Thoracic aorta (tissue), 2 donors: ENCODE measurements around the gene ANKFN1. TPM values are rescaled to one million over a fixed set of nuclear protein-coding genes. Genes with fewer than 3 reads are reported as not detected.

ENCODE experiments used
- ATAC-seq: fragments of 150-250 bp; one replicate; pipeline ENCODE4 v1.8.0; 2017; ENCODE audit warnings: low read depth; ENCODE audit not compliant: insufficient number of reproducible peaks, low FRiP score
- DNase-seq: peaks from one replicate; pipeline ENCODE4 v3.0.0-alpha.2; 2020; ENCODE audit warnings: low spot score
- H3K27ac ChIP-seq, 2 donors: fragments of 200-600 bp; sonication (generic); 1 replicate in 1 of 2; 2 replicates in 1 of 2; pipeline ENCODE4 v1.5.1; 2016; ENCODE audit warnings: mild to moderate bottlenecking in 2 of 2, moderate library complexity in 2 of 2
- H3K27me3 ChIP-seq: fragments of 200-600 bp; sonication (generic); replicated peaks from 2 replicates; pipeline ENCODE4 v1.6.0; 2016; ENCODE audit warnings: mild to moderate bottlenecking; ENCODE audit not compliant: insufficient read depth
- H3K36me3 ChIP-seq: fragments of 200-600 bp; sonication (generic); one replicate; pipeline ENCODE4 v1.5.1; 2016
- H3K4me1 ChIP-seq, 2 donors: fragments of 200-600 bp; sonication (generic); 1 replicate in 1 of 2; 2 replicates in 1 of 2; pipeline versions ENCODE4 v1.5.1 to v1.6.0; 2016; ENCODE audit warnings: low read depth in 2 of 2, mild to moderate bottlenecking in 1 of 2; ENCODE audit not compliant: control insufficient read depth in 1 of 2
- H3K4me3 ChIP-seq: fragments of 200-600 bp; sonication (generic); 2 replicates; pipeline ENCODE4 v1.5.1; 2016; ENCODE audit warnings: mild to moderate bottlenecking
- H3K9me3 ChIP-seq: fragments of 200-600 bp; sonication (generic); 2 replicates; pipeline ENCODE4 v1.5.1; 2016
- CTCF ChIP-seq: fragments of 200-600 bp; sonication (generic); IDR thresholded peaks from one replicate; pipeline ENCODE4 v1.5.1; 2019; ENCODE audit warnings: antibody characterized with exemption
- total RNA-seq, 2 donors: library from RNA; depleted of rRNA; stranded (reverse); fragments of >200 nt; gene quantifications; one replicate each; pipeline versions ENCODE4 v1.1.0 to v1.2.3, GENCODE V29; 2016

The ANKFN1 gene
- total RNA-seq, 2 donors from 2014 or later: 0.68 TPM; not detected in 1

- ATAC-seq (no peak), DNase-seq (no peak)
- Histone ChIP-seq H3K36me3 (no peaks in the 10 kb centered on the region), H3K4me1 (no peaks in the 10 kb centered on the region), H3K9me3 (no peaks in the 10 kb centered on the region), H3K4me3 (no peak overlapping the region), H3K27me3 (no peaks in the 10 kb centered on the region), H3K27ac (no peak overlapping the region)
- TF ChIP-seq CTCF: no peak
Observed at GRCh38 chr17:56445692-56446411, 292.6 kb downstream of the ANKFN1 start.

- no peak for ATAC-seq
Observed at GRCh38 chr17:56447171-56447570, 293.9 kb downstream of the ANKFN1 start.

GRCh38 chr17:56448371-56448770, 295.1 kb downstream of the ANKFN1 start:
- Histone ChIP-seq H3K4me3 (no peak overlapping the region), H3K9me3 (no peaks in the 10 kb centered on the region), H3K27me3 (no peaks in the 10 kb centered on the region), H3K27ac (no peak overlapping the region), H3K4me1 (no peaks in the 10 kb centered on the region), H3K36me3 (no peaks in the 10 kb centered on the region)
- DNase-seq: no peak
- no peak for TF ChIP-seq CTCF
- ATAC-seq: no peak

More at GRCh38 chr17:56447171-56447570, 293.9 kb downstream of the ANKFN1 start:
- H3K27me3 ChIP-seq: no peaks in the 10 kb centered on the region
- H3K36me3 ChIP-seq: no peaks in the 10 kb centered on the region
- no peak overlapping the region for H3K27ac ChIP-seq
- TF ChIP-seq CTCF: no peak
- H3K4me1 ChIP-seq: no peaks in the 10 kb centered on the region
- no peaks in the 10 kb centered on the region for H3K9me3 ChIP-seq
- H3K4me3 ChIP-seq: no peak overlapping the region
- no peak for DNase-seq

GRCh38 chr17:56449176-56449575, 295.9 kb downstream of the ANKFN1 start:
- ATAC-seq (no peak), DNase-seq (no peak)
- H3K9me3 ChIP-seq: no peaks in the 10 kb centered on the region
- no peak for TF ChIP-seq CTCF
- no peaks in the 10 kb centered on the region for H3K27me3 ChIP-seq
- no peaks in the 10 kb centered on the region for H3K4me1 ChIP-seq
- no peak overlapping the region for H3K4me3 ChIP-seq
- no peaks in the 10 kb centered on the region for H3K36me3 ChIP-seq
- no peak overlapping the region for H3K27ac ChIP-seq

GRCh38 chr17:56451629-56452028, 298.4 kb downstream of the ANKFN1 start:
- Histone ChIP-seq H3K27ac (no peak overlapping the region), H3K27me3 (no peaks in the 10 kb centered on the region), H3K9me3 (no peaks in the 10 kb centered on the region), H3K4me1 (no peaks in the 10 kb centered on the region), H3K36me3 (no peaks in the 10 kb centered on the region), H3K4me3 (no peak overlapping the region)
- ATAC-seq (no peak), DNase-seq (no peak)
- no peak for TF ChIP-seq CTCF
